ENCODE data around the gene HRCT1.

- TF ChIP-seq CTCF (IDR thresholded peaks at IDR 0.05) (no peak), POLR2A (IDR thresholded peaks at IDR 0.05) (no peak), POLR2AphosphoS5 (IDR thresholded peaks at IDR 0.05) (no peak), EP300 (IDR thresholded peaks at IDR 0.05) (no peak)
Measured at GRCh38 chr9:35940458-35941407, 34.7 kb downstream of the HRCT1 start.

All from gastroesophageal sphincter (tissue), 3 donors.